Suppressor macrophage treated with lipopolysaccharide for 1 hour (primary cell): ENCODE results near the gene DRD4.
"Not testable (repeated sequence)": the region's sequence is repeated elsewhere in the genome, so short reads cannot be mapped to it uniquely, and the experiment has no call there.

Experiments
- DNase-seq, 3 donors: peaks; one replicate each; pipeline ENCODE4 v3.0.0-alpha.2; 2020 to 2022

The DRD4 gene

DNA sequence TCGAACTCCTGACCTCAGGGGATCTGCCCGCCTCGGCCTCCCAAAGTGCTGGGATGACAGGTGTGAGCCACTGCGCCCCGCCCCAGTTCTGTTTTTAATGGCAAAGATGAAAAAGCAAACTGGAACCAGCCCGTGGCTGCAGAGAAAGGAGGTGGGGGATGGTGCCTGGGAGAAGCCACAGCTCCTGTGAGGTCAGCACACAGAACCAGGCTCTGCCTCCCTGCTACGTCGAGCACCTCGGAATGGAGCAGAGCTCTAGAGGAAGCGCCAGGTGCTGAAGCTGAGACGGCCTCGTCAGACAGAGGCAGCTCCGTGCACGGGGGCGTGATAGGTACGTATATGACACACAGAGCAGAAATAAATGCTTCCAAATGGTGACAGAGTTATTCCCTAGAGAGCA lies 8.5 kb downstream of the DRD4 start:
- no peak for DNase-seq

DNA sequence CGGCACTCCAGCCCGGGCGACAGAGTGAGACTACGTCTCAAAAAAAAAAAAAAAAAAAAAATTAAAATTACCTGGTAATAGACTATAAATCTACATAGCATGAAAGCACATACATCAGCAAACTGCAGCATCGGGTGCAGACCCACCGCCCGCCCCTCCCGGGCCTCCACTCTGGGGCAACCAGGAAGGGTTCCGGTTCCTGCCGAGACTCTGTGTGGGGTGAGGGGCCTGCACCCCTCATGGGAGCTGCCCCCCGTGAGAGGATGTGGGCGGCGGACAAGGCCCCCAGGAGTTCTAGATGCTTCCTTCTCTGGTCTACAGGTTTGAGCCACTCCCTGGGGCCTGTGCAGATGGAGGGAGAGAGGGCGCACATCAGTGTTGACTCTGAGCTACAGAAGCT lies 9.1 kb downstream of the DRD4 start:
- no peak for DNase-seq

GRCh38 chr11:647672-648158 lies 10.6 kb downstream of the DRD4 start:
- DNase-seq = not testable (repeated sequence)

DNA sequence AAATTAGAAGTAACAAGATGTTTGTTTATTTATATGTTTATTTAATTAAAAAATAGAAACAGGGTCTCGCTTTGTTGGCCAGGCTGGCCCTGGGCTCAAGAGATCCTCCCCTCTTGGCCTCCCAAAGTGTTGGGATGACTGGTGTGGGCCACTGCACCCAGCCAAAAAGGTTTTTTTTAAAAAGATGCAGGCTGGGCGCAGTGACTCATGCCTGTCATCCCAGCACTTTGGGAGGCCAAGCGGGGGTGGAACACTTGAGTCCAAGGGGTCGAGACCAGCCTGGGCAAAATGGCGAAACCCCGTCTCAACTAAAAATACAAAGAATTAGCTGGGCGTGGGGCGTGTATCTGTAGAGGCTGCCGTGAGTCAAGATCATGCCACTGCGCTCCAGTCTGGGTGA lies 13.4 kb downstream of the DRD4 start:
- DNase-seq = no peak

- peak in 1 of 3 donors; percentile 29 for DNase-seq
These were observed 16.1 kb downstream of the DRD4 start for GRCh38 chr11:653136-653535.

DNA sequence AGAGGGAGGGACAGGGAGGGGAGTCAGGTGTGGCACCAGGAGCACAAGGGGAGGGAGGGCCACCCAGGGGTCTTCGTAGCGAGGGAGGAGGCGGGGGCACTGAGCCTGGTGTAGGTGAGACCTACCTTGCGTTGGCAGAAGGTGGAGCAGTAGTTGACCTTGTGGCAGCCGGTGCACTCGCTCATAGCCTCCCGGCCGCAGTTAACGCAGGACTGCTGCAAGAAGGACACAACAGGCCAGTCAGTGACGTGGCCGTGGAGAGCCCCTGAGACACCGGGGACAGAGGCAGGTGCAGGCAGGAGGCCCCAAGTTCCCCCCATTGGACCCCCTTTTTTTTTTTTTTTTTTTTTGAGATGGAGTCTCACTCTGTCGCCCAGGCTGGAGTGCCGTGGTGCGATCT lies 16.8 kb downstream of the DRD4 start:
- DNase-seq = no peak

DNA sequence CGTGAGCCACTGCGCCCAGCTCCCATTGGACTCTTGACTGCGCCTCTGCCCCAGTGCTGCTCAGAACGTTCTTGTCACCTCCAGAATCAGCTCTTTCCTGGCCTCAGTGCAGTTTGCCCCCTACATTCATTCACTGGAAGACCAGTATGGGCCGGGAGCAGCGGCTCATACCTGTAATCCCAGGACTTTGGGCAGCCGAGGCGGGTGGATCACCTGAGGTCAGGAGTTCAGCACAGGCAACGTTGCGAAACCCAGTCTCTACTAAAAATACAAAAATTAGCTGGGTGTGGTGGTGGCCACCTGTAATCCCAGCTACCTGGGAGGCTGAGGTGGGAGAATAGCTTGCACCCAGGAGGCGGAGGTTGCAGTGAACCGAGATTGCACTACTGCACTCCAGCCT lies 17.4 kb downstream of the DRD4 start:
- not testable (repeated sequence) for DNase-seq

- no peak for DNase-seq
These were observed 18.1 kb downstream of the DRD4 start for GRCh38 chr11:655036-655726.

DNA sequence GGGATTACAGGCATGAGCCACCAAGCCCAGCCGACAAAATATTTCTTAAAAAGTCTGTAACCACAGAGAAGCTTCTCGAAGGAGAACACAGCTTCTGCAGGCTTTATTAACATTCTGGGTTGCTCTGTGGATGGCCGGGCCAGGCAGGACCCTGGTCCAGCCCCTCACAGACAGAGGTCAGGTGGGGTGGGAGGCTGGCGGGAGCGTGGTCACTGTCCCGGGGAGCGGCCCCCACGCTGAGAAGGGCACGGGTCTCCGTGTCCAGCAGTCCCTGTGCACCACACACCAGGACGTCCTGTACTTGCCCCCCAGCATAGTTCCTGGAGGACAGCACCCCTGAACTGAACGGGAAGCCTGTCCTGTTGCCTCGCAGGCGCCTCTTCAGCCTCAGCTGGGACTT lies 19.4 kb downstream of the DRD4 start:
- DNase-seq = no peak

- DNase-seq = no peak
These were observed 19.8 kb downstream of the DRD4 start for GRCh38 chr11:656866-657265.

- no peak for DNase-seq
These were observed 20.6 kb downstream of the DRD4 start for GRCh38 chr11:657691-658126.

DNA sequence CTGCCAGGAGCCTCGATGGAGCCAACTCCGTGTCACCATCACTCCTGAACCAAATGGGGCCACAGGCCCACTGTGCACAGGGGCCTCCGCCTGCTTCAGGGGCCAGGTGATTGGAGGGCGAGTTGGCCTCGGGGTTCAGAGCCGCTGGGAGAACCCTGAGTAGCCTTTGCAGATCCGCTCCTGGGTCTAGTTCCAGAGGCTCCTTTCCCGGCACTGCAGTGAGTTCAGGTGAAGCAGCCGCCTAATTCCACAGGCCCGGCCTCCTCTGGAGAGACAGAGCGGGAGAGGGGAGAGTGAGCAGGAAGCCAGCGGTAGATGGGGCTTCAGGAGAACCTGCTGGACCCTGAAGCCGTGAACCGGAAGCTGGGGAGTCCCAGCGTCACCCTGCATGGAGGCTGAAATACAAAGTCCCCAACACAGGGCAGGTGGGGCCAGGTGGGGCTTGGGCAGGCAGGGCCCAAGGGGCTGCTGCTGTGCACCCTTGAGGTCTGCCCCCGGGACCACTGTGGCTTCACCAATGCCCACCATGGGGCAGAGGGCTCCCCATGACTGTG lies 22.5 kb downstream of the DRD4 start:
- DNase-seq = no peak

DNA sequence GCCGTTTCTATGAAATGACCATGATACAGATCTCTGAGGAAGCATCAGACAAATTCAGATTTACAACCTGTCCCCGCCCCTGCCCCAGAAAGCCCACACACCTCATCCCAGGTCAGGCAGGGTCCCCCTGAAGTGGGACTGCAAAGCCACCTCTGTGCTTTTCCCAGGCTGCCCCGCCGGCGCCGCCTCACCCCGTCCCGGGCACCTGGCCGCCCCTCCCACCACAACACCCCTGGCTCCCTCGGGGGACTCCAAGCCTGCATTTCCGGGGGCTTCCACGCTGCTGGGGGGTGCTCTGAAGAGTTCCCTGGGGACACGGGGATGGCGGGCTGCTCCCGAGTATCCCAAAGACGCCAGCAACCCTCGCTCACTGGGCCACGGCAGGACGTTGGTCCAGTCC lies 23.2 kb downstream of the DRD4 start:
- DNase-seq = no peak

GRCh38 chr11:660681-661444 lies 23.8 kb downstream of the DRD4 start:
- no peak for DNase-seq

DNA sequence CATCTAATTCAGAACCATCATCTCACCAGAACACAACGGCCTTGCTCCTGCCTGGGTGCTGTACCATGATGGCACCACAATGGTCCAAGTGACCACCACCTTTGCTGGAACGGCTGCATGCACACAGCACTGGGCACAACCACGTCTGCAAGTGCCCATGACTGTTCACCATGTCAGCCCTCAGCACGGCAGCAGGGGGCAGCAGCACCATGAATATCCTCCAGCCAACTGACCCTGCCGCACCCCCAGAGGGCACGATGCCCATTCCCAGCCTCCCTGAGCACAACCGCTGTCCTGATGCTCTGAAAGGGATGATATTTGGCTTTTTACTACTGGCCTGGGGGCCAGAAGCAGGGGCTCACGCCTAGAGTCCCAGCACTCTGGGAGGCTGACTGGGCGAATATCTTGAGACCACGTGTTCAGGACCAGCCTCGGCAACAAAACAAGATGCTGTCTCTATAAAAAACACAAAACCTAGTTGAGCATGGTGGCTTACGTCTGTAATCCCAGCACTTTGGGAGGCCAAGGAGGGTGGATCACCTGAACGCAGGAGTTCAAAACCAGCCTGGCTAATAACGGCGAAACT lies 25.7 kb downstream of the DRD4 start:
- peak; percentile 73 to 83 (median 75) for DNase-seq

DNA sequence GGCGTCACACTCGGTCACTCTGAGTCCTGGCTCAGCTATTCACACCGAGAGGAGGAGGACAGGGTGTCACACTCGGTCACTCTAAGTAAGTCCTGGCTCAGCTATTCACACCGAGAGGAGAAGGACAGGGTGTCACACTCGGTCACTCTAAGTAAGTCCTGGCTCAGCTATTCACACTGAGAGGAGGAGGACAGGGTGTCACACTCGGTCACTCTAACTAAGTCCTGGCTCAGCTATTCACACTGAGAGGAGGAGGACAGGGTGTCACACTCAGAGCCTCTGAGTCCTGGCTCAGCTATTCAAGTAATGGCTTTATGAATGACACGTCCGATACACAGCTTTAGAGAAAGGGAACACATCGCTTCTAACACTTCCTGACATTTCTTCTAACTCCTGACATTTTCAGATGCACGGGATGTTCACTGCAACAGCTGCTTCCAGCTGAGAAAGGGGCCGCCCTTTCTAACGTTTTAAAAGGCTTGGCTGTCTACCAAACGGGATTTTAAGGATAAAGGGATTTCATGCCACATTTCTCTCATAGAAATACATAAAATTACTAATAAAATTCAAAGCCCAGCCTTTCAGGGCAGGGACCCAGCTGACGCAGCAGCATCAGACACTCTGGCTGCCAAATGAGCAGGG lies 28.1 kb downstream of the DRD4 start:
- no peak for DNase-seq

GRCh38 chr11:665704-666281 lies 28.7 kb downstream of the DRD4 start:
- DNase-seq = peak; percentile 21 to 29 (median 22)

GRCh38 chr11:673866-674265 lies 36.8 kb downstream of the DRD4 start:
- no peak for DNase-seq

- DNase-seq = no peak
These were observed 37.3 kb downstream of the DRD4 start for GRCh38 chr11:674406-674805.

- DNase-seq = no peak
These were observed 41.2 kb downstream of the DRD4 start for GRCh38 chr11:678297-678696.

GRCh38 chr11:679271-680207 lies 42.5 kb downstream of the DRD4 start:
- no peak for DNase-seq

DNA sequence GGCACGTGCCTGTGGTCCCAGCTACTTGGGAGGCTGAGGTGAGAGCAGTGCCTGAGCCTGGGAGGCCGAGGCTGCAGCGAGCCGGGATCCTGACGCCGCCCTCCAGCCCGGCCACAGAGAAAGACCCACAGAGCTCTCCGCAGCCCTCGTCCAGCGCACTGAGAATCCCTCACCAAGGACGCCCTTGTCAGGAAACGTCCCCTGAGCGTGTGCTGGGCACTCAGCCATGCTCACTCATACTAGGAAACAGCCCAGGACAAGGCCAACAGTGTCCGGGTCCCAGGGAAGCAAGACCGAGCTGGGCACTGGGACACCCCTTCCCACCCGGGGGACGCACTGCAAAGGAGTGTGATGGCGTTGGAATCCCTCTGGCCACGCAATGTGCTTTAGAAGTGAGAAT lies 43.4 kb downstream of the DRD4 start:
- DNase-seq = no peak
